Measurements from ENCODE around the gene FUT9.

FUT9 gene

DNA sequence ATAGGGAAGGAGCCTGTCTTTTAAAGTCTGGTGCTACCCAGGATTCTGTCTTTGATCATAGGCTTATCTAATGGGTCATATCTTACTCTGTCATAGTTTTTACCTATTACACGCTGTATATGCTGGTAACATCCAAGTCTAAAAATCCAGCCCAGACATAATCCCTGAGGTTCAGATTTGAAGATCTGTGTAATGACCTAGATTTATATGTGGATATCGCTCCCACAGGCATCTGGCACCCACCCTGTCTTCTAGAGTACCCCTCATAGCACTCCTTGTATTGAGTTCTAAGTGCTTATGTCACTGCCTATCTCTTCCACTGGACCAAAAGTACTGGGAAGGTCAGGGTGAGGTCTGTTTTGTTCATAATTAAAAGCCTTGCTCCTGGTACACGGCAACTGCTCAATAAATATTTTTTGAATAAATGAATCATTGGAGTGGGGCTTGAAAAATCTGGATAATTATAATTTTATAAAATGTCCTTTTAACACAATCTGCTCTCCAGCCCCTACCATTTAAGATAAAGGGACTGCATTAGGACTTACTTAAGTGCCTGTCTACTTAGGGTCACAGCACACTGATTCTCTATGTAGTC is 136.4 kb downstream of the FUT9 start:
- ATAC-seq: no peak; the same call in 2 of the 3 replicates
- TF ChIP-seq RARB (CRISPR knock-in tag; IDR thresholded peaks at IDR 0.05): no peak
- no peak for TF ChIP-seq TOX (CRISPR knock-in tag; IDR thresholded peaks at IDR 0.05; ENCODE audit: borderline replicate concordance)
- TF ChIP-seq TCF4 (CRISPR knock-in tag; IDR thresholded peaks at IDR 0.05; ENCODE audit: borderline replicate concordance): peak; percentile 91
- TF ChIP-seq ZFP30 (CRISPR knock-in tag; IDR thresholded peaks at IDR 0.05): no peak
- no peak for TF ChIP-seq ZNF8 (CRISPR knock-in tag; IDR thresholded peaks at IDR 0.05)
- TF ChIP-seq POU6F1 (CRISPR knock-in tag; IDR thresholded peaks at IDR 0.05; ENCODE audit: borderline replicate concordance, low read depth): no peak
- no peak for TF ChIP-seq ZNF565 (CRISPR knock-in tag; conservative IDR thresholded peaks at IDR 0.05; ENCODE audit: low read depth)
- no peak for TF ChIP-seq PATZ1 (CRISPR knock-in tag; IDR thresholded peaks at IDR 0.05; ENCODE audit: borderline replicate concordance)
- no peak for TF ChIP-seq PPARA (CRISPR knock-in tag; IDR thresholded peaks at IDR 0.05; ENCODE audit: borderline replicate concordance)
- no peak for TF ChIP-seq ZC3H10 (CRISPR knock-in tag; IDR thresholded peaks at IDR 0.05)
- TF ChIP-seq ARNTL (CRISPR knock-in tag; IDR thresholded peaks at IDR 0.05; ENCODE audit: borderline replicate concordance, low read depth): no peak
- no peak for TF ChIP-seq ESRRG (CRISPR knock-in tag; IDR thresholded peaks at IDR 0.05)
- 0 out of 2 replicates have a peak, but pooled peaks have one; percentile 72 for TF ChIP-seq TSHZ2 (CRISPR knock-in tag; IDR thresholded peaks at IDR 0.05)
- no peak for TF ChIP-seq BACH2 (CRISPR knock-in tag; IDR thresholded peaks at IDR 0.05; ENCODE audit: borderline replicate concordance)
- TF ChIP-seq ISL1 (CRISPR knock-in tag; IDR thresholded peaks at IDR 0.05): peak; percentile 67
- TF ChIP-seq OSR1 (CRISPR knock-in tag; IDR thresholded peaks at IDR 0.05): no peak
- TF ChIP-seq, protein P1, sequence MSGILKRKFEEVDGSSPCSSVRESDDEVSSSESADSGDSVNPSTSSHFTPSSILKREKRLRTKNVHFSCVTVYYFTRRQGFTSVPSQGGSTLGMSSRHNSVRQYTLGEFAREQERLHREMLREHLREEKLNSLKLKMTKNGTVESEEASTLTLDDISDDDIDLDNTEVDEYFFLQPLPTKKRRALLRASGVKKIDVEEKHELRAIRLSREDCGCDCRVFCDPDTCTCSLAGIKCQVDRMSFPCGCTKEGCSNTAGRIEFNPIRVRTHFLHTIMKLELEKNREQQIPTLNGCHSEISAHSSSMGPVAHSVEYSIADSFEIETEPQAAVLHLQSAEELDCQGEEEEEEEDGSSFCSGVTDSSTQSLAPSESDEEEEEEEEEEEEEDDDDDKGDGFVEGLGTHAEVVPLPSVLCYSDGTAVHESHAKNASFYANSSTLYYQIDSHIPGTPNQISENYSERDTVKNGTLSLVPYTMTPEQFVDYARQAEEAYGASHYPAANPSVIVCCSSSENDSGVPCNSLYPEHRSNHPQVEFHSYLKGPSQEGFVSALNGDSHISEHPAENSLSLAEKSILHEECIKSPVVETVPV (CRISPR knock-in tag; IDR thresholded peaks at IDR 0.05): no peak
- no peak for TF ChIP-seq ZNF70 (CRISPR knock-in tag; IDR thresholded peaks at IDR 0.05)
- no peak for TF ChIP-seq SNAI2 (CRISPR knock-in tag; IDR thresholded peaks at IDR 0.05)
- TF ChIP-seq ZFP3 (CRISPR knock-in tag; IDR thresholded peaks at IDR 0.05): no peak
- TF ChIP-seq GLIS3 (CRISPR knock-in tag; IDR thresholded peaks at IDR 0.05): no peak
- no peak for TF ChIP-seq CSDC2 (CRISPR knock-in tag; IDR thresholded peaks at IDR 0.05)
- 0 out of 2 replicates have a peak, but pooled peaks have one; percentile 27 for TF ChIP-seq CREB5 (CRISPR knock-in tag; IDR thresholded peaks at IDR 0.05; ENCODE audit: low read depth)

GRCh38 chr6:96153775-96154174 is 138.0 kb downstream of the FUT9 start:
- TF ChIP-seq CSDC2 (CRISPR knock-in tag; IDR thresholded peaks at IDR 0.05) (no peak), TCF4 (CRISPR knock-in tag; IDR thresholded peaks at IDR 0.05; ENCODE audit: borderline replicate concordance) (peak; percentile 86), POU6F1 (CRISPR knock-in tag; IDR thresholded peaks at IDR 0.05; ENCODE audit: borderline replicate concordance, low read depth) (no peak), TSHZ2 (CRISPR knock-in tag; IDR thresholded peaks at IDR 0.05) (peak; percentile 78; the same call in 1 of the 2 replicates)

More at GRCh38 chr6:96153775-96154174, 138.0 kb downstream of the FUT9 start:
- ATAC-seq: no peak
